Neuronal stem cell (in vitro differentiated cells): ENCODE data around the gene KDM5C.

Experiments
- DNase-seq: peaks from one replicate; pipeline ENCODE4 v3.0.0-alpha.2; 2013; ENCODE audit warnings: low spot score
- H2AFZ ChIP-seq: one replicate; pipeline ENCODE4 v1.6.1; 2013; ENCODE audit warnings: mild to moderate bottlenecking, low read length, inconsistent platforms
- H2AK5ac ChIP-seq: 2 replicates; pipeline ENCODE4 v1.6.1; 2013; ENCODE audit warnings: low read depth, mild to moderate bottlenecking, inconsistent platforms, low read length, moderate library complexity, mixed read lengths
- H2BK120ac ChIP-seq: 2 replicates; pipeline ENCODE4 v1.6.1; 2013; ENCODE audit warnings: low read depth, mild to moderate bottlenecking, inconsistent platforms, low read length, moderate library complexity, mixed read lengths
- H2BK12ac ChIP-seq: one replicate; pipeline ENCODE4 v1.6.1; 2013; ENCODE audit warnings: low read length, inconsistent platforms
- H2BK15ac ChIP-seq: 2 replicates; pipeline ENCODE4 v1.6.1; 2013; ENCODE audit warnings: mild to moderate bottlenecking, low read length, inconsistent platforms, mixed read lengths
- H2BK5ac ChIP-seq: one replicate; pipeline ENCODE4 v1.6.1; 2013; ENCODE audit warnings: inconsistent platforms, mild to moderate bottlenecking, low read length, moderate library complexity
- H3K14ac ChIP-seq: one replicate; pipeline ENCODE4 v1.6.1; 2013; ENCODE audit warnings: low read length, inconsistent platforms
- H3K18ac ChIP-seq: 2 replicates; pipeline ENCODE4 v1.6.1; 2013; ENCODE audit warnings: low read length, inconsistent platforms
- H3K23ac ChIP-seq: 2 replicates; pipeline ENCODE4 v1.6.1; 2013; ENCODE audit warnings: low read depth, mild to moderate bottlenecking, mixed read lengths, low read length, inconsistent platforms; ENCODE audit not compliant: poor library complexity
- H3K27ac ChIP-seq: replicated peaks from 3 replicates; pipeline ENCODE4 v1.5.1; 2013; ENCODE audit warnings: low read length, inconsistent platforms
- H3K27me3 ChIP-seq, 3 experiments: 2 replicates each; pipeline ENCODE4 v1.6.1; 2013; ENCODE audit warnings: low read length in 3 of 3, mild to moderate bottlenecking in 2 of 3, inconsistent platforms in 1 of 3, low read depth in 1 of 3, mixed read lengths in 1 of 3, moderate library complexity in 1 of 3; ENCODE audit not compliant: control insufficient read depth in 3 of 3, insufficient read depth in 3 of 3
- H3K36me3 ChIP-seq, 2 donors: replicated peaks in 1 of 2; 2 replicates each; pipeline ENCODE4 v1.6.1; 2013; ENCODE audit warnings: low read length in 2 of 2; ENCODE audit not compliant: control insufficient read depth in 2 of 2, insufficient read depth in 2 of 2
- H3K4ac ChIP-seq: 2 replicates; pipeline ENCODE4 v1.6.1; 2013; ENCODE audit warnings: inconsistent platforms, mild to moderate bottlenecking, low read length, moderate library complexity
- H3K4me1 ChIP-seq, 2 donors: 1 replicate in 1 of 2; 2 replicates in 1 of 2; pipeline ENCODE4 v1.6.1; 2013; ENCODE audit warnings: low read length in 2 of 2, low read depth in 1 of 2; ENCODE audit not compliant: control insufficient read depth in 2 of 2, insufficient read depth in 1 of 2
- H3K4me2 ChIP-seq: one replicate; pipeline ENCODE4 v1.6.1; 2013; ENCODE audit warnings: mild to moderate bottlenecking, low read length, inconsistent platforms; ENCODE audit not compliant: insufficient read depth, poor library complexity, severe bottlenecking
- H3K4me3 ChIP-seq, 2 donors: 2 replicates each; pipeline ENCODE4 v1.5.1; 2013; ENCODE audit warnings: low read length in 2 of 2, mild to moderate bottlenecking in 2 of 2, inconsistent platforms in 1 of 2, moderate library complexity in 1 of 2
- H3K79me1 ChIP-seq: one replicate; pipeline ENCODE4 v1.6.1; 2013; ENCODE audit warnings: low read depth, mild to moderate bottlenecking, inconsistent platforms, low read length, moderate library complexity
- H3K9ac ChIP-seq: one replicate; pipeline ENCODE4 v1.6.1; 2013; ENCODE audit warnings: mild to moderate bottlenecking, low read depth, low read length, inconsistent platforms; ENCODE audit not compliant: poor library complexity
- H3K9me3 ChIP-seq, 2 donors: replicated peaks in 1 of 2; 2 replicates each; pipeline versions ENCODE3 to v1.6.1; 2013; ENCODE audit warnings: low read length in 2 of 2, mild to moderate bottlenecking in 2 of 2, inconsistent platforms in 1 of 2, low read depth in 1 of 2, mixed read lengths in 1 of 2, moderate library complexity in 1 of 2; ENCODE audit not compliant: control insufficient read depth in 2 of 2, insufficient read depth in 1 of 2
- H4K8ac ChIP-seq: one replicate; pipeline ENCODE4 v1.6.1; 2013; ENCODE audit warnings: low read depth, mild to moderate bottlenecking, inconsistent platforms, low read length, moderate library complexity
- H4K91ac ChIP-seq: one replicate; pipeline ENCODE4 v1.6.1; 2013; ENCODE audit warnings: low read length, low read depth, mild to moderate bottlenecking, inconsistent platforms; ENCODE audit not compliant: poor library complexity
- WGBS, 2 donors: extraction: QIAGEN DNeasy Blood & Tissue Kit; methylation state at CpG; one replicate each; pipeline ENCODE4 v1.1.7; 2013; ENCODE audit warnings: missing lambda C conversion rate in 2 of 2, mixed read lengths in 1 of 2; ENCODE audit not compliant: insufficient read length in 2 of 2, insufficient replicate concordance in 1 of 2; ENCODE audit errors: extremely low coverage in 2 of 2; 5-methylcytosine and 5-hydroxymethylcytosine counted together

KDM5C gene

DNA sequence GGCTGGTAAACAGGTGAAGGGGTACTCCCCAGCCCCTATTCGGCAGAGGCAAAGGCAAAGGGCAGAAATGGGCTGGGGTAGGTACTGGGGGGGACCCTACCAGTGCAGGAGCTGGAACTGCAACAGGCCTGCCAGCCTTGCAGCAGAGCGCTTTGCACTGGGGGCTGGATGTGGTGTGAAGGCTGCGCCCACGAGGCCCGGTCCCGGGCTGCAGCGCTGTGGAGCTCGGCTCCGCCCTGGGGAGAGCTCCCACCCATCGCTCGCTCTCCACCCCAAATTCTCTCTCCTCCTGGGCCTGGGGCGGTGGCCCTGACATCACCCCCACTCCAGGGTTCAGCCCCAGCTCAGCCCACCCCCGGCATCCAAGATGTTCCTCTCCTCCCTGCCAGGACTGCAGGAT is 32.2 kb upstream of the KDM5C start:
- H3K4me3 ChIP-seq = no peak overlapping the region
- peak overlapping the region; percentile 35 for H3K18ac ChIP-seq
- H3K79me1 ChIP-seq = no peaks in the 10 kb centered on the region
- H3K14ac ChIP-seq = no peak overlapping the region
- no peak overlapping the region for H2AK5ac ChIP-seq
- H3K4ac ChIP-seq = no peak overlapping the region
- H2BK120ac ChIP-seq = no peak overlapping the region
- H3K27ac ChIP-seq = no peak overlapping the region
- no peak overlapping the region for H3K9ac ChIP-seq
- no peak overlapping the region for H2AFZ ChIP-seq
- H4K8ac ChIP-seq = no peak overlapping the region
- WGBS, 2 donors = no CpG with 5 or more reads among the region's 13 CpGs
- DNase-seq = no peak
- H3K9me3 ChIP-seq = no peaks in the 10 kb centered on the region
- H3K23ac ChIP-seq = no peak overlapping the region
- no peak overlapping the region for H2BK5ac ChIP-seq
- peaks cover 8 to 11% of the 10 kb centered on the region in 2 donors for H3K4me1 ChIP-seq
- H2BK12ac ChIP-seq = no peak overlapping the region
- no peak overlapping the region for H3K4me2 ChIP-seq
- no peak overlapping the region for H4K91ac ChIP-seq
- H3K27me3 ChIP-seq = peaks cover 0 to 11% (median 0%) of the 10 kb centered on the region in 3 experiments
- H3K36me3 ChIP-seq = no peaks in the 10 kb centered on the region
- no peak overlapping the region for H2BK15ac ChIP-seq

- H3K9me3 ChIP-seq = no peaks in the 10 kb centered on the region
- no peak overlapping the region for H3K14ac ChIP-seq
- no peak overlapping the region for H4K91ac ChIP-seq
- no peaks in the 10 kb centered on the region for H3K79me1 ChIP-seq
- DNase-seq = no peak
- H3K4me3 ChIP-seq = no peak overlapping the region
- H2BK15ac ChIP-seq = no peak overlapping the region
- no peak overlapping the region for H3K27ac ChIP-seq
- H2BK12ac ChIP-seq = no peak overlapping the region
- H3K4ac ChIP-seq = no peak overlapping the region
- no peaks in the 10 kb centered on the region for H3K36me3 ChIP-seq
- peak overlapping the region; percentile 35 for H3K18ac ChIP-seq
- H3K27me3 ChIP-seq = peaks cover 0 to 11% (median 0%) of the 10 kb centered on the region in 3 experiments
- H4K8ac ChIP-seq = no peak overlapping the region
- H3K4me1 ChIP-seq = peaks cover 8 to 10% of the 10 kb centered on the region in 2 donors
- H3K4me2 ChIP-seq = no peak overlapping the region
- no peak overlapping the region for H3K9ac ChIP-seq
- H2AK5ac ChIP-seq = no peak overlapping the region
- H2BK120ac ChIP-seq = no peak overlapping the region
- no peak overlapping the region for H3K23ac ChIP-seq
- H2AFZ ChIP-seq = peak overlapping the region; percentile 70
- H2BK5ac ChIP-seq = no peak overlapping the region
- no CpG with 5 or more reads among the region's 17 CpGs for WGBS, 2 donors
Measured at GRCh38 chrX:53256446-53257041, 31.5 kb upstream of the KDM5C start.

- H3K4ac ChIP-seq = no peak overlapping the region
- H2BK12ac ChIP-seq = no peak overlapping the region
- H2BK15ac ChIP-seq = no peak overlapping the region
- H3K14ac ChIP-seq = no peak overlapping the region
- H3K23ac ChIP-seq = no peak overlapping the region
- DNase-seq = no peak
- no peak overlapping the region for H3K27ac ChIP-seq
- peak overlapping the region; percentile 70 for H2AFZ ChIP-seq
- H4K91ac ChIP-seq = no peak overlapping the region
- H4K8ac ChIP-seq = no peak overlapping the region
- peaks cover 4 to 12% of the 10 kb centered on the region in 2 donors for H3K4me1 ChIP-seq
- no peaks in the 10 kb centered on the region for H3K9me3 ChIP-seq
- H3K79me1 ChIP-seq = no peaks in the 10 kb centered on the region
- no peak overlapping the region for H3K4me2 ChIP-seq
- no CpG with 5 or more reads among the region's 9 CpGs for WGBS, 2 donors
- H3K36me3 ChIP-seq = no peaks in the 10 kb centered on the region
- no peak overlapping the region for H3K18ac ChIP-seq
- no peak overlapping the region for H3K9ac ChIP-seq
- no peak overlapping the region for H2BK120ac ChIP-seq
- no peak overlapping the region for H3K4me3 ChIP-seq
- peaks cover 0 to 8% (median 0%) of the 10 kb centered on the region in 3 experiments for H3K27me3 ChIP-seq
- no peak overlapping the region for H2AK5ac ChIP-seq
- H2BK5ac ChIP-seq = no peak overlapping the region
Measured at GRCh38 chrX:53255738-53256191, 30.8 kb upstream of the KDM5C start.

DNA sequence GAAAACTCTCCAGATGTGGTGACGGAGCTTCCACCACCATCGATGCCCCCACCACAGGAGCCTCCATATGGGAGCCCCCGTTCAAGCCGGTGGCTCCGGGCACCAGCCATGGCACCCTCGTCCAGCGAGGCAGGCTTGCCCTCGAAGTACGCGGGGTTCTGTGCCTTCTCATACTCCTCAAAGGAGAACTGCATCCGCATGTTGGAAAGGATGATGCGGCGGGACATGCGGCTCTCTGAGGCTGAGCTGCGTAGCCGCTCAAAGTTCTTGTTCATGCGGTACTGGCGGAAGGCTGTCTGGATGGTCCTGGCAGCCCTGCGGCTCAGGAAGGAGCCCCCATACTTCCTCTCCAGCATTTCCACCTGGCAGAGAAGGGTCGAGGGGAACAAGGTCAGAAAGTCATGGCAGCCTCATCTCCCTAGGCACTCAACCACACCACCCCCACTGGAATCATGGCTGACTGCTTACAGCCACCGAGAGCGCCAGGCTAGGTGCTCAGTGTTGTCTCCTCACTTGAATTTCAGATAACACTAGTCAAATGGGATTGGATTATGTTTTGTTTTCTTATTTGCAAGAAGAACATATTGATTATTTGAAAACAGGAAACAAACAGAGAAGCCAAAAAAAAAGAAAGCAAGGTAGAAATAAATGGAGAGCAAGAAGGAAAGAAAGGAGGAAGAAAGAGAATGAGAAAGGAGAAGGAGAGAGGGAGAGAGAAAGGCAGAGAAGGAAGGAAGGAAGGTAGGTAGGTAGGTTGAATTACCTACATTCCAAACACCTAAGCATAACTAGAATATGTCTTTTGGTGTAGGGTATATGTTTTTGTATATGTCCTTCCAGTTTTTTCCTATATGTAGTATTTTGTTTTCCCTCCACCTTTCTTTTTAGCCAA is 29.8 kb upstream of the KDM5C start:
- no peak overlapping the region for H3K4me3 ChIP-seq
- H2BK12ac ChIP-seq = no peak overlapping the region
- H2BK15ac ChIP-seq = no peak overlapping the region
- no peak overlapping the region for H2AFZ ChIP-seq
- H4K91ac ChIP-seq = no peak overlapping the region
- H3K23ac ChIP-seq = no peak overlapping the region
- H2BK5ac ChIP-seq = peak overlapping the region; percentile 24
- no peak overlapping the region for H2BK120ac ChIP-seq
- H3K14ac ChIP-seq = no peak overlapping the region
- H3K27ac ChIP-seq = no peak overlapping the region
- H3K4me1 ChIP-seq = peaks cover 4 to 14% of the 10 kb centered on the region in 2 donors
- no peak overlapping the region for H3K4me2 ChIP-seq
- no peak overlapping the region for H3K9ac ChIP-seq
- H3K27me3 ChIP-seq = no peaks in the 10 kb centered on the region
- no peak overlapping the region for H2AK5ac ChIP-seq
- no peak for DNase-seq
- H3K18ac ChIP-seq = no peak overlapping the region
- WGBS, 2 donors = no CpG with 5 or more reads among the region's 22 CpGs
- H4K8ac ChIP-seq = no peak overlapping the region
- no peak overlapping the region for H3K4ac ChIP-seq
- H3K36me3 ChIP-seq = no peaks in the 10 kb centered on the region
- H3K9me3 ChIP-seq = no peaks in the 10 kb centered on the region
- H3K79me1 ChIP-seq = no peaks in the 10 kb centered on the region
